ENCODE measurements around the gene CXCR5.
A peak's percentile ranks its signal among the peaks of the same experiment; 100 is the strongest.

The CXCR5 gene

GRCh38 chr11:118909619-118910308 lies 26.1 kb downstream of the CXCR5 start:
- Histone ChIP-seq H3K27ac (no peak overlapping the region), H3K9me3 (no peaks in the 10 kb centered on the region), H3K4me1 (ENCODE audit: control insufficient read depth in 1 of 2, insufficient read depth in 1 of 2, low read depth in 1 of 2, low read length in 1 of 2) (peaks cover 14 to 20% of the 10 kb centered on the region in 2 experiments), H3K4me3 (ENCODE audit: low read depth in 1 of 2, low read length in 1 of 2) (no peak overlapping the region), H3K36me3 (no peaks in the 10 kb centered on the region), H3K27me3 (peaks cover 31% of the 10 kb centered on the region)
- TF ChIP-seq CTCF (IDR thresholded peaks at IDR 0.05) = no peak

GRCh38 chr11:118910309-118911112 lies 26.8 kb downstream of the CXCR5 start:
- no peak for TF ChIP-seq CTCF (IDR thresholded peaks at IDR 0.05)
- H3K4me1 ChIP-seq (ENCODE audit: control insufficient read depth in 1 of 2, insufficient read depth in 1 of 2, low read depth in 1 of 2, low read length in 1 of 2) = peaks cover 14 to 20% of the 10 kb centered on the region in 2 experiments
- H3K27me3 ChIP-seq = peaks cover 31% of the 10 kb centered on the region
- no peaks in the 10 kb centered on the region for H3K9me3 ChIP-seq
- H3K27ac ChIP-seq = no peak overlapping the region
- no peak overlapping the region for H3K4me3 ChIP-seq (ENCODE audit: low read depth in 1 of 2, low read length in 1 of 2)
- no peaks in the 10 kb centered on the region for H3K36me3 ChIP-seq

GRCh38 chr11:118911113-118911879 lies 27.6 kb downstream of the CXCR5 start:
- H3K27me3 ChIP-seq = peaks cover 31% of the 10 kb centered on the region
- H3K4me3 ChIP-seq (ENCODE audit: low read depth in 1 of 2, low read length in 1 of 2) = no peak overlapping the region
- H3K36me3 ChIP-seq = no peaks in the 10 kb centered on the region
- H3K4me1 ChIP-seq (ENCODE audit: control insufficient read depth in 1 of 2, insufficient read depth in 1 of 2, low read depth in 1 of 2, low read length in 1 of 2) = peaks cover 14 to 20% of the 10 kb centered on the region in 2 experiments
- TF ChIP-seq CTCF (IDR thresholded peaks at IDR 0.05) = no peak
- H3K27ac ChIP-seq = no peak overlapping the region
- H3K9me3 ChIP-seq = no peaks in the 10 kb centered on the region

- H3K27ac ChIP-seq = peak overlapping the region; percentile 68
These were observed 28.4 kb downstream of the CXCR5 start for GRCh38 chr11:118911880-118912741.

More at GRCh38 chr11:118911880-118912741, 28.4 kb downstream of the CXCR5 start:
- H3K27me3 ChIP-seq = peaks cover 31% of the 10 kb centered on the region
- H3K4me1 ChIP-seq (ENCODE audit: control insufficient read depth in 1 of 2, insufficient read depth in 1 of 2, low read depth in 1 of 2, low read length in 1 of 2) = peaks cover 19 to 24% of the 10 kb centered on the region in 2 experiments
- no peak overlapping the region for H3K4me3 ChIP-seq (ENCODE audit: low read depth in 1 of 2, low read length in 1 of 2)
- TF ChIP-seq CTCF (IDR thresholded peaks at IDR 0.05) = no peak
- H3K9me3 ChIP-seq = no peaks in the 10 kb centered on the region
- no peaks in the 10 kb centered on the region for H3K36me3 ChIP-seq

Data from neutrophil (primary cell).